Measurements from ENCODE around the gene SYMPK. TPM values are rescaled to one million over a fixed set of nuclear protein-coding genes. Genes with fewer than 3 reads are reported as not detected.
A peak's percentile ranks its signal among the peaks of the same experiment; 100 is the strongest.

Gene SYMPK
- total RNA-seq, 1 donor from 2014 or later: 70.6 TPM

GRCh38 chr19:45866400-45867176 lies 3.6 kb upstream of the SYMPK start:
- DNase-seq (no peak), ATAC-seq (no peak)
- no peak for TF ChIP-seq CTCF (IDR thresholded peaks at IDR 0.05)
- Histone ChIP-seq H3K27ac (no peak overlapping the region), H3K9me3 (no peaks in the 10 kb centered on the region), H3K4me1 (peaks cover 16% of the 10 kb centered on the region), H3K4me3 (no peak overlapping the region), H3K27me3 (peaks cover 16% of the 10 kb centered on the region), H3K36me3 (no peaks in the 10 kb centered on the region)
- intact Hi-C loops (cut with DNase I): no loop called here

DNA sequence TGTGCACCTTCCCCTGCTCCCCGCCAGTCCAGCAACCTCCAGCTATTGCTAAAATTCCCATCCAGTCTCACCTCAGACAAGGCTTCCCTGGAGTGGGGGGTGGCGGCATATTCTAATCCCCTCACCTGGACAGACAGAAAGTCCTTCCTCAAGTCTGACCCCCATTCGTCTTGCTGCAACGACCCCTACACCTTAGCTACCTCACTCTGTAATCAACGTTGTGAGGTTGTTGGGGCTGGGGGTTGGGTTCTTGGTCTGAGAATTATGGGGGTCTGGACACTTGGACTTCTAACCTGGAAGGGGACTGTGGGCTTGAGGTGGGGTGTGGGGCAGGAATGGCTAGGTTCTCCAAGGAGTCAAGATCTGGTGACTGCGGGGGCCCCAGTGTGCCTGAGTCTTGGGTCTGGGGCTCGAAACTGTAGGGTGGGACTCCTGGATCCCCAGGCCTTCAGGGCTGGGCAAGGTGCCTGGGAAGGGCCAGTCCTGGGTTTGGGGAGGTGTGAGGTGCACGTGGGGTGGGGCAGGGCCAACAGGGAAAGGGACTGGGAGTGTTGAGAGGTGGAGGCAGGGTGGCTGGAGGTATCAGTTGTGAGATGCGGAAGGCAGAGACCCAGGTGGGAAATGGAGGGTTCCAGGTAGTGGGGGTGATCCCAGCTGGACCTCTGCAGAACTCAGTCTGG lies 2.5 kb upstream of the SYMPK start:
- TF ChIP-seq CTCF (IDR thresholded peaks at IDR 0.05): no peak
- DNase-seq (no peak), ATAC-seq (no peak)
- H3K27ac ChIP-seq: no peak overlapping the region
- intact Hi-C loops (cut with DNase I): no loop called here
- peaks cover 16% of the 10 kb centered on the region for H3K27me3 ChIP-seq
- H3K36me3 ChIP-seq: peaks cover 4% of the 10 kb centered on the region
- no peak overlapping the region for H3K4me3 ChIP-seq
- H3K9me3 ChIP-seq: no peaks in the 10 kb centered on the region
- H3K4me1 ChIP-seq: peaks cover 16% of the 10 kb centered on the region

- Histone ChIP-seq H3K36me3 (peaks cover 11% of the 10 kb centered on the region), H3K27me3 (peaks cover 16% of the 10 kb centered on the region), H3K9me3 (no peaks in the 10 kb centered on the region), H3K27ac (no peak overlapping the region), H3K4me1 (peaks cover 16% of the 10 kb centered on the region), H3K4me3 (peak overlapping the region; percentile 97)
- intact Hi-C loops (cut with DNase I): no loop called here
- ATAC-seq: no peak
- no peak for DNase-seq
- no peak for TF ChIP-seq CTCF (IDR thresholded peaks at IDR 0.05)
Measured at GRCh38 chr19:45864629-45865082, 1.7 kb upstream of the SYMPK start.

- Histone ChIP-seq H3K9me3 (no peaks in the 10 kb centered on the region), H3K4me1 (peaks cover 16% of the 10 kb centered on the region), H3K27me3 (peaks cover 16% of the 10 kb centered on the region), H3K27ac (no peak within 1 kb of the TSS), H3K4me3 (peak within 1 kb of the TSS; percentile 97), H3K36me3 (peaks cover 17% of the 10 kb centered on the region)
- ATAC-seq (peak; percentile 74), DNase-seq (peak; percentile 85)
- peak; percentile 64 for TF ChIP-seq CTCF (IDR thresholded peaks at IDR 0.05)
- intact Hi-C loops (cut with DNase I): no loop called here
Measured at GRCh38 chr19:45863840-45864628, 1.1 kb upstream of the SYMPK start, which contains the start of gene FOXA3. FOXA3 (plus strand) TSS chr19:45864326; CDS start chr19:45864457, 131 bp downstream.

DNA sequence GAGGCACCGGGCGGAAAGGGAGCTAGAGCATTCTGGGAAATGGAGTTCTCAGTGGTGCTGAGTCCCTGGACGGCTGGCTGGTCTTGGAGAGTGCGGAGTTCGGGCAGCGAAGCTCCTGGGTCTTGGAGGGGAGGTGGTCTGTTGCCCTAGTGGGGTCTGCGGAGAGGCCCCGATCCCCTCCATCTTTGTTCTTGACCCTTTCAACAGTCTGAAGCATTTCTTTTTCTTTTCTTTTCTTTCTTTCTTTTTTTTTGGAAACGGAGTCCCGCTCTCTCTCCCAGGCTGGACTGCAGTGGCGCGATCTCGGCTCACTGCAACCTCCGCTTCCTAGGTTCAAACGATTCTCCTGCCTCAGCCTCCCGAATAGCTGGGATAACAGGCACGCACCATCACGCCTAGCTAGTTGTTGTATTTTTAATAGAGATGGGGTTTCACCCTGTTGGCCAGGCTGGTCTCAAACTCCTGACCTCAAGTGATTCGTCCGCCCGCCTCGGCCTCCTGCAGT lies 440 bp upstream of the SYMPK start:
- H3K4me3 ChIP-seq: peak overlapping the region; percentile 97
- DNase-seq (no peak), ATAC-seq (no peak)
- intact Hi-C loops (cut with DNase I): no loop called here
- no peaks in the 10 kb centered on the region for H3K9me3 ChIP-seq
- H3K4me1 ChIP-seq: peaks cover 16% of the 10 kb centered on the region
- H3K36me3 ChIP-seq: peaks cover 22% of the 10 kb centered on the region
- H3K27me3 ChIP-seq: peaks cover 16% of the 10 kb centered on the region
- no peak for TF ChIP-seq CTCF (IDR thresholded peaks at IDR 0.05)
- H3K27ac ChIP-seq: no peak overlapping the region

Data from upper lobe of right lung (tissue), 1 donor.